ENCODE data around the gene GFER.

Gene GFER

DNA sequence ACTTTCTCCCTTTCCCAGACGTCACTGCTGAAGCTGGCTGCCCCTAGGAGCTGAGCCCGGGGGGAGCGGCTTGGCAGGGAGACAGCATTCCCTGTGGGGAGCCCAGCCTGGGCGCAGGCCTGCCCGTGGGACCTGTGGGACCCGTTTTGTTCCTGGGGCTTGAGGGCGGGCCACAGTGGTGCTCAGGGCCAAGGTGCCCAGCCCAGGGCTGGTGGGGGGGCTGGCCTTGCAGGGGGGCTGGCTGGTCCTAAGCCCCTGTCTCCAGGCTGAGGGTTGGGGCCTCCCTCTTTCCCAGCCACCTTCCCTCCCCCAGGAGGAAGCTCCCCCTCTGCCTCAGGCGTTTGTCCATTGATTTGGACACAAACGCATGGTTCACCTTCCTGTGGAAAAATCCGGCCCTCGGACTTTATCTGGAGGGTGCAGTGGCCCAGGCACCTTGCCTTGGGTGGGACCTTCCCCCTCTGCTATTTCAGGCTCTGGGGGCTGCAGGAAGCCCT is 47.1 kb downstream of the GFER start (continued):
- no peak for TF ChIP-seq PPARA (CRISPR knock-in tag; IDR thresholded peaks at IDR 0.05; ENCODE audit: borderline replicate concordance)
- no peak for TF ChIP-seq SNAI2 (CRISPR knock-in tag; IDR thresholded peaks at IDR 0.05)

GRCh38 chr16:2032285-2033056 is 48.5 kb downstream of the GFER start:
- ATAC-seq, result no peak
- TF ChIP-seq SNAI2 (CRISPR knock-in tag; IDR thresholded peaks at IDR 0.05) (no peak), GLIS3 (CRISPR knock-in tag; IDR thresholded peaks at IDR 0.05) (no peak), TOX (CRISPR knock-in tag; IDR thresholded peaks at IDR 0.05; ENCODE audit: borderline replicate concordance) (no peak), ZNF565 (CRISPR knock-in tag; conservative IDR thresholded peaks at IDR 0.05; ENCODE audit: low read depth) (no peak), ZC3H10 (CRISPR knock-in tag; IDR thresholded peaks at IDR 0.05) (no peak), ZNF70 (CRISPR knock-in tag; IDR thresholded peaks at IDR 0.05) (no peak)
- TF ChIP-seq, protein P1, sequence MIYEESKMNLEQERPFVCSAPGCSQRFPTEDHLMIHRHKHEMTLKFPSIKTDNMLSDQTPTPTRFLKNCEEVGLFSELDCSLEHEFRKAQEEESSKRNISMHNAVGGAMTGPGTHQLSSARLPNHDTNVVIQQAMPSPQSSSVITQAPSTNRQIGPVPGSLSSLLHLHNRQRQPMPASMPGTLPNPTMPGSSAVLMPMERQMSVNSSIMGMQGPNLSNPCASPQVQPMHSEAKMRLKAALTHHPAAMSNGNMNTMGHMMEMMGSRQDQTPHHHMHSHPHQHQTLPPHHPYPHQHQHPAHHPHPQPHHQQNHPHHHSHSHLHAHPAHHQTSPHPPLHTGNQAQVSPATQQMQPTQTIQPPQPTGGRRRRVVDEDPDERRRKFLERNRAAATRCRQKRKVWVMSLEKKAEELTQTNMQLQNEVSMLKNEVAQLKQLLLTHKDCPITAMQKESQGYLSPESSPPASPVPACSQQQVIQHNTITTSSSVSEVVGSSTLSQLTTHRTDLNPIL (CRISPR knock-in tag; IDR thresholded peaks at IDR 0.05; ENCODE audit: low read depth), result no peak

DNA sequence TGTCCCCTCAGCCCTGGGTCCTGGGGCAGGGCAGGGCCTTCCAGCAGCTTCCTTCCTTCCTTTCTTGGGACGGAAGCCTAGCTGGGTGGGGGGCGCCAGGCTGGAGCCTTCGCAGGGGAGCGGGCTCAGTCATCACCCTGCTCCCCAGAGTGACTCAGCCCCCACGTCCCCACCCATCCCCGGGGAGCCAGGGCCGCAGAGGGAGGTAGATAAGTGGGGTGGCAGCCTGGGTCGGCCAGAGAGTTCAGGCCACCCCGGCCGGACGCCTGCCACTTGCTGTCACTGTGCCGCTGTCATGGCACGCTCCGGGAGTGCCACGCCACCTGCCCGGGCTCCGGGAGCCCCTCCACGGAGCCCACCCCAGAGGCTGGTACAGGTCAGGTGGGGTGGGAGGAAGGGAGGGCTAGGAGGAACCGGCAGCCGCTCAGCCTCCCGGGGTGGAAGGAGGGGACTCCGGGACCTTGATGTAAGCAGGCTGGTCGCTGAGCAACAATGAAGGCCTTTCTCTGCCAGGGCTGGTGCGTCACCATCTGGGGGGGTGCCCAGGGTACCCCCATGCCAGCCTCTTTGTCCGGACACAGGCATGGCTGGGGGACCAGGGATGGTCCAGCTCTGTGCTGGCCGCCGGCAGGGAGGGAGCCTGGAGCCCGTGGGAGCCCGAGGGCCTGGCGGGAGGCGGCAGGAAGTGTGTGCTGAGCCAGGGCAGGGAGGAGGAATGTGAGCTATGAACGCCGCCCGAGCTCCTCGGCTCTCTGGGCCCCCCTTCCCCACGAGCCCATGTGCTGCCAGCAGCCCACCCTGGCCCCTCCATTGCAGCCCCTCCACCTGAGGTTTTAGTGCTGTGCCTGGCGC is 49.3 kb downstream of the GFER start:
- peak; percentile 90 for ATAC-seq
- TF ChIP-seq SNAI2 (CRISPR knock-in tag; IDR thresholded peaks at IDR 0.05), result no peak
- TF ChIP-seq ARNTL (CRISPR knock-in tag; IDR thresholded peaks at IDR 0.05; ENCODE audit: borderline replicate concordance, low read depth), result no peak
- peak; percentile 31; the same call in 1 of the 2 replicates for TF ChIP-seq ZFP3 (CRISPR knock-in tag; IDR thresholded peaks at IDR 0.05)
- TF ChIP-seq, protein P2, sequence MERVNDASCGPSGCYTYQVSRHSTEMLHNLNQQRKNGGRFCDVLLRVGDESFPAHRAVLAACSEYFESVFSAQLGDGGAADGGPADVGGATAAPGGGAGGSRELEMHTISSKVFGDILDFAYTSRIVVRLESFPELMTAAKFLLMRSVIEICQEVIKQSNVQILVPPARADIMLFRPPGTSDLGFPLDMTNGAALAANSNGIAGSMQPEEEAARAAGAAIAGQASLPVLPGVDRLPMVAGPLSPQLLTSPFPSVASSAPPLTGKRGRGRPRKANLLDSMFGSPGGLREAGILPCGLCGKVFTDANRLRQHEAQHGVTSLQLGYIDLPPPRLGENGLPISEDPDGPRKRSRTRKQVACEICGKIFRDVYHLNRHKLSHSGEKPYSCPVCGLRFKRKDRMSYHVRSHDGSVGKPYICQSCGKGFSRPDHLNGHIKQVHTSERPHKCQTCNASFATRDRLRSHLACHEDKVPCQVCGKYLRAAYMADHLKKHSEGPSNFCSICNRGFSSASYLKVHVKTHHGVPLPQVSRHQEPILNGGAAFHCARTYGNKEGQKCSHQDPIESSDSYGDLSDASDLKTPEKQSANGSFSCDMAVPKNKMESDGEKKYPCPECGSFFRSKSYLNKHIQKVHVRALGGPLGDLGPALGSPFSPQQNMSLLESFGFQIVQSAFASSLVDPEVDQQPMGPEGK (CRISPR knock-in tag; IDR thresholded peaks at IDR 0.05; ENCODE audit: borderline replicate concordance), result peak; percentile 74; the same call in 1 of the 2 replicates
- TF ChIP-seq ZNF8 (CRISPR knock-in tag; IDR thresholded peaks at IDR 0.05), result no peak

- peak; percentile 19 for ATAC-seq
These were observed 50.1 kb downstream of the GFER start for GRCh38 chr16:2033909-2034695.

DNA sequence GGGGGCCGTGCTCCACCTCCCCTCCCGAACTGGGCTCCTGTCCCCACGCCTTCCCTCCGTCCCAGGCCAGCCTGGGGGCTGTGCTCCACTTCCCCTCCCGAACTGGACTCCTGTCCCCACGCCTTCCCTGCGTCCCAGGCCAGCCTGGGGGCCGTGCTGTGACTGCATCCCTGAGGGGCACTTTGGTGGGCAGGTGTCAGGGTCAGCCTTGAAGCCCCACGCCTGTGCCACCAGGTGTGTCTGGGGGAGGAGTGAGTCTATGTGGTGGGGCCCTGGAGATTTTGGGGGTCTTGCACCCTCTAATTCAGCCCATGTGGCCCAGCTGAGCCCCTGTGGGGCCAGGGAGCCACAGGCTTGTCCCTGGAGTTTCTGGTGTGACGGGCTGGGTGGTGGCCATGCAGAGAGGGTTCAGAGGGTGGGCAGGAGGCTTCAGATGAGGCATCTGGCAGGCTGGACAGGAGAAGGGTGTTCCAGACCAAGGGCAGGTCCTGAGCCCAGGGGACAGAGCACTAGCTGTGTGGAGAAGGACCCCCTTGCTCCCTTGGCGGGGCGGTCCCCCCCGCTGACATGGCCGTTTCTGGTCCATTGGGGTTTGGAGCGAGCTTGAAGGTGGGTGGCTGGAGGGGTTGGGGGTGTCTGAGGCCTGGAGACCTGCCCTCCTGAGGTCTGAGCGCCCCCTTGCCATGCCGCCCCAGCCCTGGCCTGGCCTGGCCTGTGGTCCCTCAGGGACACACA is 50.9 kb downstream of the GFER start:
- no peak for ATAC-seq
- TF ChIP-seq SNAI2 (CRISPR knock-in tag; IDR thresholded peaks at IDR 0.05), result no peak
- TF ChIP-seq GLIS3 (CRISPR knock-in tag; IDR thresholded peaks at IDR 0.05), result no peak
- TF ChIP-seq TOX (CRISPR knock-in tag; IDR thresholded peaks at IDR 0.05; ENCODE audit: borderline replicate concordance), result no peak
- TF ChIP-seq ZFP30 (CRISPR knock-in tag; IDR thresholded peaks at IDR 0.05), result no peak
- no peak for TF ChIP-seq OSR1 (CRISPR knock-in tag; IDR thresholded peaks at IDR 0.05)
- no peak for TF ChIP-seq ZNF565 (CRISPR knock-in tag; conservative IDR thresholded peaks at IDR 0.05; ENCODE audit: low read depth)
- no peak for TF ChIP-seq TSHZ2 (CRISPR knock-in tag; IDR thresholded peaks at IDR 0.05)
- TF ChIP-seq, protein P1 (CRISPR knock-in tag; IDR thresholded peaks at IDR 0.05; ENCODE audit: low read depth), result no peak
- no peak for TF ChIP-seq PPARA (CRISPR knock-in tag; IDR thresholded peaks at IDR 0.05; ENCODE audit: borderline replicate concordance)

All from SK-N-SH treated with all-trans-retinoic acid at 6 μM for 48 hours (cell line).